Measurements from ENCODE around the gene SNX33. TPM values are rescaled to one million over a fixed set of nuclear protein-coding genes. Genes with fewer than 3 reads are reported as not detected.
"Not testable (repeated sequence)": the region's sequence is repeated elsewhere in the genome, so short reads cannot be mapped to it uniquely, and the experiment has no call there.

SNX33 gene
- total and polyA plus RNA-seq, 9 donors, result 11.5 to 21.3 (median 15.1) TPM

DNA sequence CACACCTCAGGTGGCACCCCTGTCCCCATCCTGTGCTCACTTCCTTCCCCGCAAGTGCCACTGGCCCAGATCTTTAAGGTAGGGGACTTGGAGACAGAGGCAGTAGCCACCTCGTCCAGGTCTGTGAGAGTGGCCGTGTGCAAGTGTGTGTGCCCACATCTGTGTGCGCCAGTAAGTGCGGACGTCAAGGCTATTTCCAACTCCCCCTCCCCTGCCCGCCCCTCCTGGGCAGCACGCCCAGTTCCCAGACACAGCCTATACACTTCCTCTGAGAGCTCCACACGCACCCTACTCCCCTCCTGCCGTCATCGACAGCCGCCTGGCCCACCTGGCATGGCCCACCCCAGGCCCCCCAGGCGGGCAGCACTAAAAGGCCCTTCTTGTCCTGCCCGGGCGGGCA is 61.7 kb downstream of the SNX33 start:
- not testable (repeated sequence) for H3K27me3 ChIP-seq (ENCODE audit: control insufficient read depth, insufficient read depth, low read length); H3K36me3 ChIP-seq (ENCODE audit: control insufficient read depth, insufficient read depth, low read length); H3K9me3 ChIP-seq (replicated peaks; ENCODE audit: control insufficient read depth, low read depth, low read length)
- Histone ChIP-seq H3K27ac (ENCODE audit: low read length) (peak overlapping the region; percentile 80), H3K4me1 (ENCODE audit: control insufficient read depth, insufficient read depth, low read length) (peaks cover 70% of the 10 kb centered on the region), H3K4me3 (ENCODE audit: low read length) (peak overlapping the region; percentile 15)
- peak; percentile 93 for DNase-seq
- 23% methylated on average over 8 of the region's 15 CpGs for WGBS (ENCODE audit: insufficient coverage)

DNA sequence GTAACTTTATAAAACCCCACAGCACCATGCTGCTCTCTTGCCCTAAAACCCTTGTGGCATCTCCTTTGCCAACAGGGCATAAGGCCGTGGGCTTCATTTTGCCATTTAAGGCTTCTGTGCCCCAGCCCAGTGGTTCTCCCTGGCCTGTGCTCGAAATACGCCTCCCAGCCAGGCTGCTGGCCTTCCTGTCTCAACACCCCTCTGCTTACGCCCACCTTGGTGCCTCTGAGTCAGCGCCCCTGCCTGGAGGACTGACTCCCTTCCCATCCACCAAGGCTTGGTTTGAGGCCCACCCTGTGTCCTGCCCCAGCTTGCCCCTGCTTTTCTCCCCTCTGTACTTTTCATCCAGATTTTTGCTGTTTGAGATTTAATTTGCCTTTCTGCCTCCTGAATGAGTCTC is 63.2 kb downstream of the SNX33 start:
- WGBS (ENCODE audit: insufficient coverage), result no CpG with 5 or more reads among the region's 5 CpGs
- DNase-seq; H3K27me3 ChIP-seq (ENCODE audit: control insufficient read depth, insufficient read depth, low read length); H3K36me3 ChIP-seq (ENCODE audit: control insufficient read depth, insufficient read depth, low read length); H3K4me3 ChIP-seq (ENCODE audit: low read length); H3K9me3 ChIP-seq (replicated peaks; ENCODE audit: control insufficient read depth, low read depth, low read length): not testable (repeated sequence)
- Histone ChIP-seq H3K27ac (ENCODE audit: low read length) (peak overlapping the region; percentile 42), H3K4me1 (ENCODE audit: control insufficient read depth, insufficient read depth, low read length) (peaks cover 67% of the 10 kb centered on the region)

GRCh38 chr15:75711495-75711894 is 63.8 kb downstream of the SNX33 start:
- not testable (repeated sequence) for H3K36me3 ChIP-seq (ENCODE audit: control insufficient read depth, insufficient read depth, low read length); H3K27me3 ChIP-seq (ENCODE audit: control insufficient read depth, insufficient read depth, low read length); H3K9me3 ChIP-seq (replicated peaks; ENCODE audit: control insufficient read depth, low read depth, low read length); DNase-seq
- 15% methylated on average over 3 of the region's 7 CpGs for WGBS (ENCODE audit: insufficient coverage)
- H3K4me3 ChIP-seq (ENCODE audit: low read length), result peak overlapping the region; percentile 83
- H3K4me1 ChIP-seq (ENCODE audit: control insufficient read depth, insufficient read depth, low read length), result peaks cover 63% of the 10 kb centered on the region
- H3K27ac ChIP-seq (ENCODE audit: low read length), result peak overlapping the region; percentile 91

Other genes starting within 250 kb of the SNX33 start
- 21.8 TPM for gene SIN3A, start 196.2 kb upstream of the SNX33 start, total RNA-seq
- gene SIN3A, start 196.2 kb upstream of the SNX33 start, polyA plus RNA-seq (ENCODE audit: insufficient read depth in 1 of 8, insufficient read length in 8 of 8, low replicate concordance in 1 of 8), result 10 to 100 TPM; 26.1 to 36.6 (median 30.6) TPM
- gene PTPN9, start 68.6 kb upstream of the SNX33 start, total RNA-seq, result 17.7 TPM
- 10 to 100 TPM; 16.2 to 34.4 (median 24.0) TPM for gene PTPN9, start 68.6 kb upstream of the SNX33 start, polyA plus RNA-seq (ENCODE audit: insufficient read depth in 1 of 8, insufficient read length in 8 of 8, low replicate concordance in 1 of 8)
- gene SNUPN, start 22.2 kb upstream of the SNX33 start, total RNA-seq, result 24.0 TPM
- gene SNUPN, start 22.2 kb upstream of the SNX33 start, polyA plus RNA-seq (ENCODE audit: insufficient read depth in 1 of 8, insufficient read length in 8 of 8, low replicate concordance in 1 of 8), result 10 to 100 TPM; 18.9 to 27.6 (median 21.2) TPM
- gene IMP3, start 7.7 kb upstream of the SNX33 start, total RNA-seq, result 42.2 TPM
- 10 to 100 TPM; 31.2 to 35.3 (median 33.3) TPM for gene IMP3, start 7.7 kb upstream of the SNX33 start, polyA plus RNA-seq (ENCODE audit: insufficient read depth in 1 of 8, insufficient read length in 8 of 8, low replicate concordance in 1 of 8)
- 76.7 TPM for gene CSPG4, start 64.9 kb downstream of the SNX33 start, total RNA-seq
- 100 to 1,000 TPM in 2 of 8 donors, 10 to 100 TPM in 6; 56.6 to 110 (median 87.0) TPM for gene CSPG4, start 64.9 kb downstream of the SNX33 start, polyA plus RNA-seq (ENCODE audit: insufficient read depth in 1 of 8, insufficient read length in 8 of 8, low replicate concordance in 1 of 8)
- gene UBE2Q2, start 195.5 kb downstream of the SNX33 start, total RNA-seq, result 41.8 TPM
- 10 to 100 TPM; 40.9 to 55.7 (median 46.5) TPM for gene UBE2Q2, start 195.5 kb downstream of the SNX33 start, polyA plus RNA-seq (ENCODE audit: insufficient read depth in 1 of 8, insufficient read length in 8 of 8, low replicate concordance in 1 of 8)